ENCODE results near the gene SUSD6. TPM values are rescaled to one million over a fixed set of nuclear protein-coding genes. Genes with fewer than 3 reads are reported as not detected.

Gene SUSD6
- total RNA-seq, 2 experiments from 2014 or later = 53.3 to 56.9 TPM

GRCh38 chr14:69674546-69675244 is 63.3 kb downstream of the SUSD6 start:
- POLR2A ChIA-PET = interaction anchor here (0.5 to 2.8 kb wide), 8 partner anchors 10 to 92 kb away, joined by 3 to 12 read pairs (median 6); partner anchors contain the start of gene SRSF5

GRCh38 chr14:69675245-69675583 is 63.8 kb downstream of the SUSD6 start:
- ChIA-PET POLR2A (interaction anchor here (0.7 to 2.8 kb wide), 6 partner anchors 10 to 92 kb away, joined by 3 to 12 read pairs (median 6); partner anchors contain the start of gene SRSF5), CTCF (interaction anchor here (0.5 to 1.7 kb wide), 5 partner anchors 10 to 72 kb away, joined by 3 to 7 read pairs (median 5); no protein-coding TSS in a partner anchor)

More at GRCh38 chr14:69674546-69675244, 63.3 kb downstream of the SUSD6 start:
- CTCF ChIA-PET = interaction anchor here (0.5 to 1.7 kb wide), 8 partner anchors 9 to 72 kb away, joined by 3 to 7 read pairs (median 4); no protein-coding TSS in a partner anchor

- POLR2A ChIA-PET = interaction anchor here (0.7 to 2.8 kb wide), 4 partner anchors 9 to 863 kb away, joined by 3 to 10 read pairs (median 6); partner anchors contain the start of gene SRSF5
- CTCF ChIA-PET = interaction anchor here (1.5 to 1.7 kb wide), 2 partner anchors 9 to 17 kb away, joined by 5 to 7 read pairs; no protein-coding TSS in a partner anchor
Measured at GRCh38 chr14:69675877-69676416, 64.6 kb downstream of the SUSD6 start.

- CTCF ChIA-PET = no interaction called here
- POLR2A ChIA-PET = interaction anchor here (0.7 kb wide), 1 partner anchor 864 kb away, joined by 3 read pairs; no protein-coding TSS in a partner anchor
Measured at GRCh38 chr14:69676723-69677122, 65.3 kb downstream of the SUSD6 start.

GRCh38 chr14:69680297-69680696 is 68.9 kb downstream of the SUSD6 start:
- ChIA-PET POLR2A (no interaction called here), CTCF (no interaction called here)

- POLR2A ChIA-PET = no interaction called here
- CTCF ChIA-PET = interaction anchor here (0.6 kb wide), 1 partner anchor 84 kb away, joined by 3 read pairs; no protein-coding TSS in a partner anchor
Measured at GRCh38 chr14:69682136-69682535, 70.7 kb downstream of the SUSD6 start.

GRCh38 chr14:69682621-69683263 is 71.3 kb downstream of the SUSD6 start:
- ChIA-PET POLR2A (no interaction called here), CTCF (interaction anchor here (0.6 to 0.7 kb wide), 2 partner anchors 38 to 84 kb away, joined by 3 to 6 read pairs; no protein-coding TSS in a partner anchor)

GRCh38 chr14:69683971-69684370 is 72.6 kb downstream of the SUSD6 start:
- ChIA-PET CTCF (interaction anchor here (0.9 to 1.0 kb wide), 2 partner anchors 10 to 20 kb away, joined by 3 read pairs; no protein-coding TSS in a partner anchor), POLR2A (interaction anchor here (1.3 kb wide), 1 partner anchor 72 kb away, joined by 9 read pairs; the partner anchor contains the start of gene SUSD6)

- ChIA-PET CTCF (interaction anchor here (0.9 to 2.3 kb wide), 4 partner anchors 9 to 69 kb away, joined by 3 to 8 read pairs (median 5); no protein-coding TSS in a partner anchor), POLR2A (interaction anchor here (0.5 to 1.3 kb wide), 5 partner anchors 10 to 73 kb away, joined by 3 to 10 read pairs (median 5); partner anchors contain the start of gene SUSD6)
Measured at GRCh38 chr14:69684461-69685217, 73.2 kb downstream of the SUSD6 start.

GRCh38 chr14:69685218-69685616 is 73.8 kb downstream of the SUSD6 start:
- CTCF ChIA-PET = interaction anchor here (0.7 to 2.3 kb wide), 5 partner anchors 10 to 70 kb away, joined by 3 to 8 read pairs (median 4); no protein-coding TSS in a partner anchor
- POLR2A ChIA-PET = interaction anchor here (0.5 to 1.3 kb wide), 5 partner anchors 11 to 73 kb away, joined by 3 to 10 read pairs (median 5); partner anchors contain the start of gene SUSD6

- CTCF ChIA-PET = interaction anchor here (0.7 to 2.3 kb wide), 4 partner anchors 10 to 70 kb away, joined by 3 to 8 read pairs (median 6); no protein-coding TSS in a partner anchor
Measured at GRCh38 chr14:69685716-69686115, 74.3 kb downstream of the SUSD6 start.

GRCh38 chr14:69687606-69688298 is 76.4 kb downstream of the SUSD6 start:
- POLR2A ChIA-PET = interaction anchor here (1.5 kb wide), 1 partner anchor 13 kb away, joined by 12 read pairs; no protein-coding TSS in a partner anchor

More at GRCh38 chr14:69685716-69686115, 74.3 kb downstream of the SUSD6 start:
- POLR2A ChIA-PET = interaction anchor here (1.3 kb wide), 2 partner anchors 11 to 60 kb away, joined by 5 to 10 read pairs; no protein-coding TSS in a partner anchor

GRCh38 chr14:69688299-69688649 is 76.9 kb downstream of the SUSD6 start:
- ChIA-PET CTCF (interaction anchor here (1.2 kb wide), 1 partner anchor 23 kb away, joined by 3 read pairs; no protein-coding TSS in a partner anchor), POLR2A (no interaction called here)

More at GRCh38 chr14:69687606-69688298, 76.4 kb downstream of the SUSD6 start:
- CTCF ChIA-PET = interaction anchor here (0.9 kb wide), 1 partner anchor 40 kb away, joined by 4 read pairs; no protein-coding TSS in a partner anchor

- CTCF ChIA-PET = no interaction called here
- POLR2A ChIA-PET = no interaction called here
Measured at GRCh38 chr14:69690042-69690441, 78.6 kb downstream of the SUSD6 start.

- ChIA-PET CTCF (interaction anchor here (0.5 to 1.4 kb wide), 2 partner anchors 11 to 189 kb away, joined by 3 to 4 read pairs; no protein-coding TSS in a partner anchor), POLR2A (no interaction called here)
Measured at GRCh38 chr14:69692594-69692993, 81.2 kb downstream of the SUSD6 start.

GRCh38 chr14:69693145-69693544 is 81.7 kb downstream of the SUSD6 start:
- POLR2A ChIA-PET = no interaction called here
- CTCF ChIA-PET = interaction anchor here (0.5 to 1.4 kb wide), 2 partner anchors 11 to 190 kb away, joined by 3 to 4 read pairs; no protein-coding TSS in a partner anchor

All from activated CD8-positive, alpha-beta memory T cell treated with anti-CD3 and anti-CD28 coated beads for 36 hours (primary cell).